Stimulated activated CD4-positive, alpha-beta T cell treated with anti-CD3 and anti-CD28 coated beads, Interleukin-12 subunit alpha, Interleukin-12 subunit beta, amount 100 ng/mL, for 48 hours (primary cell): Measurements from ENCODE around the gene PHETA1.
A peak's percentile ranks its signal among the peaks of the same experiment; 100 is the strongest.

Experiments used
- DNase-seq, 3 donors: peaks; one replicate each; pipeline ENCODE4 v3.0.0-alpha.2; 2020; ENCODE audit warnings: low read depth in 2 of 3, low spot score in 1 of 3

Gene PHETA1

DNA sequence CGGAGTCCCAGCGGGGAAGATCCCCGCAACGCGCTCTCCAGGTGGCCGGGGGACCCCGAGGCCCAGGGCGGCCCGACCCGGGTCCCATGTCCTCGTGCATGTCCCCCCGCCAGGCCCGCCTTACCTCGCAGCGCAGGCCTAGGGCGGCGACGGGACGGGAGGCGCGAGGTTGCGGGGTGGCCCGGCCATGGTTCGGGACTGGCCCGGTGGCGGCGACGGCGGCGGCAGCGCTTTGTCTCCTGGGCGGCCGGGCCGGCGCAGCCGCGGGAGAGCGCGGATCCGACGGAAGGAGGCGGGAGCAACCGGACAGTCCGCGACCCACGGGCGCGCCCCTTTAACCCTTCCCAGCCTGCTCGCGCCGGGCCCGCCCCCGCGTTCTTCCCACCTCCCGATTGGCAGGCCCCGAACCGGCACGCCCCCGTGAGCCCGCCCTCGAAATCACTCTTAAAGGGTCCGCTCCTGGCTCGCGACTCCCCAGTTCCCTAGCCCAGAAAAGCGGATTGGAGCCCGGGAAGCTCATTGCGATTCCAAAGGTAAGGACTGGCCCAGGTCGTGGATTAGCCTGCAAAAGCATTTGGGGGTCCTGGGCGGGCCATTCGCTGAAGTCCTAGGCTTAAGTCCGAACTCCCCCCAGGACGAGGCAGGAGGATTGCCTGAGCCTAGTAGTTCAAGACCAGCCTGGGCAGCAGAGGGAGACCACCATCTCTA is at the start of gene PHETA1:
Gene PHETA1, minus strand, starts transcription at position 308 of the 708 bp plus-strand sequence. CDS start 5,668 bp downstream, outside the sequence.
- DNase-seq = peak; percentile 62 to 81 (median 74)

DNA sequence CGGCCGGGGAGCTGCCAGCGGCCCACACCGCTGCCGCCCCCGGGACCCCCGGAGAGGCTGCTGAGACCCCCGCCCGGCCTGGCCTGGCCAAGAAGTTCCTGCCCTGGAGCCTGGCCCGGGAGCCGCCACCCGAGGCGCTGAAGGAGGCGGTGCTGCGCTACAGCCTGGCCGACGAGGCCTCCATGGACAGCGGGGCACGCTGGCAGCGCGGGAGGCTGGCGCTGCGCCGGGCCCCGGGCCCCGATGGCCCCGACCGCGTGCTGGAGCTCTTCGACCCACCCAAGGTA is 49.6 kb upstream of the PHETA1 start:
- no peak for DNase-seq

DNA sequence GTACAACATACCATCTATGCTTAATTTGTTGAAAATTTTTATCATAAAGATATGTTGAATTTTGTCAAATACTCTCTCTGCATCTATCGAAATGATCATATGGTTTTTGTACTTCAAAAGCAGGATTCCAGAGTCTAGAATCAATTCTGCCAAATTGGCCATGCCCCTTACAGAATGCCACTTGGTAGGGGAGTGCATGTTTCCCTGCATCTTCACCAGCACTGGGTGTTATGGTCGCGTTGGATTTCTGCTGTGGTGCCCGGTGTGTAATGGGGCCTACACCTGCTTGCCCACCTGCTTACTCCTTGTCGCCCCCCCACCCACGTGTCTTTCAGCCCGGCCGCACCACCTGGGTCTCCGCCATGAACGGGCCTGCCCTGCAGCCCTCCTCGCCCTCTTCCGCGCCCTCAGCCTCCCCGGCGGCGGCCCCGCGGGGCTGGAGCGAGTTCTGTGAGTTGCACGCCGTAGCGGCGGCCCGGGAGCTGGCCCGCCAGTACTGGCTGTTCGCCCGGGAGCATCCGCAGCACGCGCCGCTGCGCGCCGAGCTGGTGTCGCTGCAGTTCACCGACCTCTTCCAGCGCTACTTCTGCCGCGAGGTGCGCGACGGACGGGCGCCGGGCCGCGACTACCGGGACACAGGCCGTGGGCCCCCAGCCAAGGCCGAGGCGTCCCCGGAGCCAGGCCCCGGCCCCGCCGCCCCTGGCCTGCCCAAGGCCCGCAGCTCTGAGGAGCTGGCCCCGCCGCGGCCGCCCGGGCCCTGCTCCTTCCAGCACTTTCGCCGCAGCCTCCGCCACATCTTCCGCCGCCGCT is 49.1 kb upstream of the PHETA1 start:
- no peak for DNase-seq

GRCh38 chr12:111417290-111417689 is 48.4 kb upstream of the PHETA1 start:
- DNase-seq = no peak

DNA sequence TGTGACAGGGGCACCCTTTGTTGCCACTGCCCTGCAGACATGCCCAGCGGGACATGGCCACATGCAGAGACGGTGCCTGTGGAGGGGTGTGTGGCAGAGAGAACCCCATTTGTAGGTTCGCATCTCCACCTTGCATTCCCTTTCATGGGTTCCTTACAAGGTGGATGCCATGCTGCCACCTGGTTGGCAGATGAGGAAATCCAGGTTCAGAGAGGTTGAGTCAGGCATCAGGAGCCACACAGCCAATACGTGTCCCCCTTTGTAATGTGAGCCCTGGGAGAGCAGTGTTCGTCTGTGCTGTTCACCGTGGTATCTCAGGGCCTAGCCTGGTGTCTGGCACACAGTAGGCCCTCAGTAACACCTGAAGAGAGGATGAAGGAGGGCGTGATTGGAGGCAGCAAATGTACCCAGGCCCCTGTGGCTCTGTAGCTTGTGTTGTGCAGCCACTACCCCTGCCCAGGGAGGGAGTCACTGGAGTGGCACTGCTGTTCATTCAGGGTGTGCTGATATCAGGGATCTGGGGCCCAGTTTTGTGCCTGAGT is 45.9 kb upstream of the PHETA1 start:
- DNase-seq = no peak

GRCh38 chr12:111413442-111414086 is 44.7 kb upstream of the PHETA1 start:
- no peak for DNase-seq

DNA sequence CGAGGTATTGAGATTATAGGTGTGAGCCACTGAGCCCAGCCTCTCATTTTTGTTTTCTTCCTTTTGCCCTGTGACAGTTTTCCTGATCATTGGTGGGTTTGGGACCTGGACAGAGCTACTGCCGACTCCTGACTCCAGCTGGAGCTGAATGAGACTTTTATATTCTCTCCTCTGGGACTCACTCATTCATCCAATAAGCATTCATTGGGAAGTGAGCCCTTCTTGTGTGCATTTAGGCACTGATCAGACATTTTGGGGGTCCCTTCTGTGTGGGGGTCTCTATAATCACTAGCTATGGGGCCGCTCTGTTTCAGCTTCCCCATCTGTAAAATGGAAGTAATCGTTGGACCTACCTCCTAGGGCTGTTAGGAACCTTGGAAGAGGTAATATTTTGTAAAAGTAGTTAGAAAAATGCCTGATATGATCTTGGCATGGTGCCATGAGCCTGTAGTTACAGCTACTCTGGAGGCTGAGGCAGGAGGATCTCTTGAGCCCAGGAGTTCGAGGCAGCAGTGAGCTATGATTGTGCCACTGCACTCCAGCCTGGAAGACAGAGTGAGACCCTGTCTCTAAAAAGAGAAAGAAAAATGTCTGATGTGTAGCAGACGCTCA is 44.0 kb upstream of the PHETA1 start:
- no peak for DNase-seq

DNA sequence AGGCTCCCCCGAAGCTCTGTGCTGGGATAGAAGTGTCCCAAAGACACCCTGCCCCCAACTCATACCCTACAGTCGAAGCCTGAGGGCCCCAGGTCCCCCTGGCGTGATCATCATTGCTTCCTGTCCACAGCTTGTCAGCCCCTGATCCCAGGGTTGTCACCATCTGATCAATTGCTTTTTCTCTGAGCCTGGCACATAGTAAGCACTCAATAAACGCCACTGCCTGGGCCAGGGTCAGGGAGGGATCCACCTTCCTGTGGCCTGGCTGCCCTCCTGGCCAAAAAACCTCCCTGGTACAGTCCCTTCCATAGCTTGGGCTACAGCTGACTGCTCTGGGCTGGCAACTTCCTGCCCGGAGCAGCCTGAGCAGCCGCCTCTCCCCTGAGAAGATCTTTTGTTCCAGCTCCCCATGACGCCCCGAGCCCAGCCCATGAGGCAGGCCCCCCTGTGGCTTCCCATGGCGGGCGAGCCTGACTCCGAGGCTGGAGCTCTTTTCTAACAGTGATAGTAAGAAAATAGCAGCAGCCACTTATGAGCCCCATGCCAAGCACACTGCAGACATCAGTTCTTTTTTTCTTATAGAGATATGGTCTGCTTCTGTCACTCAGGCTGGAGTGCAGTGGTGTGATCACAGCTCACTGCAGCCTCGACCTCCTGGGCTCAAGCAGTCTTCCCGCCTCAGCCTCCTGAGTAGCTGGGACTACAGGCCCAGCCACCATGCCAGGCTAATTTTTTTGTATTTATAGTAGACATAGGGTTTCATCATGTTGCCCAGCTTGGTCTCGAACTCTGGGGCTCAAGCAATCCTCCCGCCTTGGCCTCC is 43.3 kb upstream of the PHETA1 start:
- DNase-seq = no peak

DNA sequence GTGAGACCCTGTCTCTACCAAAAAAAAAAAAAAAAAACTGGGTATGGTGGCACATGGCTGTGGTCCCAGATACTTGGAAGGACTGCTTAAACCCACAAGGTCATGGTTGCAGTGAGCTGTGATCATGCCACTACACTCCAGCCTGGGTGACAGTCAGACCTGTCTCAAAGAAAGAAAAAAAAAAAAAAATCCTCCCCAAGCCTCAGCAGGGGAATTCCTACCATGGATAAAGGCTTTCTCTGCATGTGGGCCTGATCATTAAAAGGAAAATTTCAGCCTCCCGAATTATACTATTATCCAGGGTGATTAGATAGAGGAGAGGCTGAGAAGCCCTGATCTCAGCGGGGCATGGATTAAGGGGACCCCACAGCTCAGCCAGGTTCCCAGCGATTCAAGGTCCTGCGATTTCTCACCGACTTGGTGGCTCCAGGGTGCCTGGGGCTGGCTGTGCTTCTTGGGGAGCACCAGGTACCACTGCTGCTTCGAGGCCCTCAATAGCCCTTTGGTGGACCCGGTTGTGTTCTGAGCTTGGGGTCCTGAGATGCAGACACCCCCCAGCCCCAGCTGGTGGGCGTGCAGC is 42.4 kb upstream of the PHETA1 start:
- DNase-seq = no peak

DNA sequence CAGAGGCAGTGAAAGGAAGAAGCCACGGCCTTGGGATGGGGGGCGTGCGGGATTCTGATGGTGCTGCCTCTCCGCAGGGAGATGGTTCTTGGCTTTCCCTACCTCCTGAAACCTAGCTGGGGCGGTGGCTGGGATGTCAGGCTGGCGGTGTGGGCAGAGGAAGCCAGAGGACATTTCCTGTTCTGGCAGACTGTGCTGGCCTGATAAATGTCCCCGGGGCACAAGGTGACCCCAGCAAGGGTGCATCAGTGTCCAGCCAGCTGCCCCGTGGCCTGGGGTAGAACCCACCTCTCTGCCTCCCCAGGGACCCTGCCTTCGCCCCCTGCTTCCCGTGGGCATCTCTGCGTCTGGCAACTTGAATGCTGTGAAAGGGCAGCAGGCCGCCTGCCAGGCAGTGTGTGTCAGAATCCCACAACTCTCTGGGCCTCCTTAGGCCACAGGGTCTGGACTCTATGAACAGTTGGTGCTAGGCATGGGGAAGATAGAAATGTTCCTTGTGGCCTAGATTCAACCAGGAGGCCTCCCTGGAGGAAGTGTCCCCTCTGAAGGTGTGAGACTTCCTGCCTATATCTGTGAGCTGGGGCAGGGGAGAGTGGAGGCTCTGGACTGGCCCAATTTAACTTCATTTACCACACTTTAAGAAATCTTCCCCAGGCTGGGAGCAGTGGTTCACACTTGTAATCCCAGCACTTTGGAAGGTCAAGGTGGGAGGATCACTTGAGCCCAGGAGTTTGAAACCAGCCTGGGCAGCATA is 41.7 kb upstream of the PHETA1 start:
- DNase-seq = no peak

DNA sequence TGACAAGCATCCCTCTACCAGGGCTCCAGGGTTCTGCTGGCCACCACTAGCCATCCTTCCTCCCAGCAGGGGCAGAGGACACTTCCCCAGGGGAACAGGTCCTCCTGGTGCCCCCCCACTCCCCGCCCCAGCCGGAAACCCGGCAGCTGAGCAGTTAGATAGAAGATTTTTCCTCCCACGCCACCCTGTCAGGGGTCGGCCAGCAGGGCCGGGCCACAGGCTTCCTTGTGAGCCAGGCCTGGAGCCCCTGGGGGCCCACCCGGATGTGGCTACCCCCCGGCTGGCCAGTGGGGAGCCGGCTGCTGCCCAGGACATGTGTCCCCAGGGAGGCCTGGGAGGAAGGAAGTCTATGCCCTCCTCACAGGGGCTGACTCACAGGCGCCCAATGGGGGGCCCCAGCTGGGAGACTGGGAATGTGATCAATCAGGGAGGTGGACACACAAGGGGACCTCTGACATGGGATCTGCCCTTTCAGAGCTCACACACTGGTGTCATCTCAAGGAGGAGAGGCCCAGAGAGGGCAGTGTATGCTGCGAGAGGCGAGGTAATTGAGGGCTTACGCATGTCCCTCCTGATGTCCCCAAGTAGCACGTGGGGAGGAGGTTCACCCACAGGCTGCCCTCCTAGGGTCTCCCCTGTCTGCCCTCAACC is 41.0 kb upstream of the PHETA1 start:
- DNase-seq = peak in 1 of 3 donors; percentile 31

- DNase-seq = no peak
Observed at GRCh38 chr12:111409403-111409779, 40.5 kb upstream of the PHETA1 start.

GRCh38 chr12:111408686-111409402 is 39.9 kb upstream of the PHETA1 start:
- no peak for DNase-seq

DNA sequence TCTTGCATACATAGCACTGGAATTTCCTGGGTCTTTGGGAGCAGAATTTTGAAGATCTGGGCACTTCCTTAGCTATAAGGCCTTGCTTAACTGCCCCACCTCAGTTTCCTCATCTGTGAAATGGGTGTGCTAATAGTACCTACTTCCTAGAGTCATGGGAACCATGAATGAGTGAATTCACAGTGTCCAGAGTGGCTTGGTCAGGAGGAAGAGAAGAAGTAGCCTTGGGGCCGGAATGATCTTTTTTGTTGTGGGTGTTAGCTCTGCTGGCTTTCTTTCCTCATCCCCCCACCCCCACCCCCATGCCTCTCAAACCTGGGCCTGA is 39.2 kb upstream of the PHETA1 start:
- no peak for DNase-seq

GRCh38 chr12:111407377-111408115 is 38.7 kb upstream of the PHETA1 start:
- no peak for DNase-seq

DNA sequence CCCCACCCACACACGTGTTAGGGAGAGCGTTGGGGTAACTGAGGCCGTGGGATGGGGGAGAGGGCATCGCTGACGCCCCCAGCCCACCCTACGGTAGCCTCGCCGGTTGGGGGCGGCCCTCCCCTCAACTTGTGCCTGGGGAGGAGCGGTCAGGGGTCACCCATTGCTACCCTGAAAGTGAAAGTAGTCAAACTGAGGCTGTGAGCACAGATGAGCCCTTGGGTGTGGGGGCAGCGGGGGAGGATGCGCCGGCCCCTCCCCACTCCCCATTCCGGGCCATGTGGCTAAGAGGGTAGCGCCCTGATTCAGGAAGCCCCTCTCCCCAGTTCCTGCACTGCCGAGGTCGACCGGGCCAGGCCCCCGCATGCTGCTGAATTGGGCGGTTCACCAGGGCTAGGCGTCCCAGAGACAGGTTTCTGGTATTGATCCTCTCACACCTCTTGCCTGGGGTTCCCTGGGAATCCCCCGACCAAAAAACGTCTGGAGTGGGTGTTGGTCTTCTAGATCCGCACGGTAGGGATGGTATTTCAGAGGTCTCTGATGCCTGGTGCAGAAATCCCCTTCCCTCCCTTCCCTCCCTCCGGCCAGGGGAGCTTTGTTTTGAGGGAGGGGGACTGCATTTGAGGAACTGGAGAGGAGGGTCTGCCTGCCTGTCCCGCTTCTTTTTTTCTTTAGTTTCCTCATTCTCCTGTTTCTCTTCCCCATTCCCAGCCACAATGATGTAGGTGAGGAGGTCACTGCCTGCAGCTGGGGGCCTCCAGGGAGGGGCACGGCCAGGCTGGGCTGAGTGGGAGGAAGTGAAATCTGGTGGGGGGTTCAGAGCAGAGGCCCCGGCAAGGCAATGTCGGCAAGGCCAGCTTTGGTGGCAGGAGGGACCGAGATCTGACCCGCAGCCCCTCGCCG is 37.8 kb upstream of the PHETA1 start:
- DNase-seq = peak in 1 of 3 donors; percentile 50
